ENCODE measurements around the gene CLASRP. TPM values are rescaled to one million over a fixed set of nuclear protein-coding genes. Genes with fewer than 3 reads are reported as not detected.

The CLASRP gene
- total RNA-seq, 1 donor from 2014 or later, result 81.5 TPM

GRCh38 chr19:45056831-45057230 is 18.0 kb downstream of the CLASRP start:
- DNase-seq (ENCODE audit: extremely low spot score, unreplicated experiment), result no peak
- Mint-ChIP-seq H3K9me3 (ENCODE audit: unreplicated experiment) (no peaks in the 10 kb centered on the region), H3K4me3 (ENCODE audit: unreplicated experiment) (no peak overlapping the region), H3K27ac (ENCODE audit: unreplicated experiment) (no peak overlapping the region), H3K4me1 (ENCODE audit: unreplicated experiment) (peaks cover 3% of the 10 kb centered on the region), H3K27me3 (ENCODE audit: unreplicated experiment) (no peaks in the 10 kb centered on the region), H3K36me3 (ENCODE audit: unreplicated experiment) (peaks cover 51% of the 10 kb centered on the region)
- TF ChIP-seq CTCF (IDR thresholded peaks at IDR 0.05), result no peak

- no peak for DNase-seq (ENCODE audit: extremely low spot score, unreplicated experiment)
- Mint-ChIP-seq H3K4me1 (ENCODE audit: unreplicated experiment) (peaks cover 3% of the 10 kb centered on the region), H3K27me3 (ENCODE audit: unreplicated experiment) (no peaks in the 10 kb centered on the region), H3K4me3 (ENCODE audit: unreplicated experiment) (no peak overlapping the region), H3K27ac (ENCODE audit: unreplicated experiment) (no peak overlapping the region), H3K9me3 (ENCODE audit: unreplicated experiment) (no peaks in the 10 kb centered on the region), H3K36me3 (ENCODE audit: unreplicated experiment) (peaks cover 48% of the 10 kb centered on the region)
- TF ChIP-seq CTCF (IDR thresholded peaks at IDR 0.05), result no peak
Observed at GRCh38 chr19:45057444-45057843, 18.6 kb downstream of the CLASRP start.

- H3K9me3 Mint-ChIP-seq (ENCODE audit: unreplicated experiment), result no peaks in the 10 kb centered on the region
- no peak for DNase-seq (ENCODE audit: extremely low spot score, unreplicated experiment)
- no peak overlapping the region for H3K27ac Mint-ChIP-seq (ENCODE audit: unreplicated experiment)
Observed at GRCh38 chr19:45058622-45059159, 19.8 kb downstream of the CLASRP start.

GRCh38 chr19:45059258-45059965 is 20.6 kb downstream of the CLASRP start:
- peaks cover 51% of the 10 kb centered on the region for H3K36me3 Mint-ChIP-seq (ENCODE audit: unreplicated experiment)
- peak; percentile 91 for DNase-seq (ENCODE audit: extremely low spot score, unreplicated experiment)
- no peaks in the 10 kb centered on the region for H3K27me3 Mint-ChIP-seq (ENCODE audit: unreplicated experiment)
- H3K4me3 Mint-ChIP-seq (ENCODE audit: unreplicated experiment), result no peak overlapping the region
- no peak overlapping the region for H3K27ac Mint-ChIP-seq (ENCODE audit: unreplicated experiment)
- H3K4me1 Mint-ChIP-seq (ENCODE audit: unreplicated experiment), result peaks cover 3% of the 10 kb centered on the region
- peak; percentile 81 for TF ChIP-seq CTCF (IDR thresholded peaks at IDR 0.05)
- no peaks in the 10 kb centered on the region for H3K9me3 Mint-ChIP-seq (ENCODE audit: unreplicated experiment)

More at GRCh38 chr19:45058622-45059159, 19.8 kb downstream of the CLASRP start:
- H3K4me3 Mint-ChIP-seq (ENCODE audit: unreplicated experiment), result no peak overlapping the region
- H3K36me3 Mint-ChIP-seq (ENCODE audit: unreplicated experiment), result peaks cover 52% of the 10 kb centered on the region
- peaks cover 3% of the 10 kb centered on the region for H3K4me1 Mint-ChIP-seq (ENCODE audit: unreplicated experiment)
- TF ChIP-seq CTCF (IDR thresholded peaks at IDR 0.05), result no peak
- H3K27me3 Mint-ChIP-seq (ENCODE audit: unreplicated experiment), result no peaks in the 10 kb centered on the region

- no peaks in the 10 kb centered on the region for H3K9me3 Mint-ChIP-seq (ENCODE audit: unreplicated experiment)
- peaks cover 3% of the 10 kb centered on the region for H3K4me1 Mint-ChIP-seq (ENCODE audit: unreplicated experiment)
- no peak overlapping the region for H3K27ac Mint-ChIP-seq (ENCODE audit: unreplicated experiment)
- no peaks in the 10 kb centered on the region for H3K27me3 Mint-ChIP-seq (ENCODE audit: unreplicated experiment)
- no peak for TF ChIP-seq CTCF (IDR thresholded peaks at IDR 0.05)
- no peak for DNase-seq (ENCODE audit: extremely low spot score, unreplicated experiment)
- no peak overlapping the region for H3K4me3 Mint-ChIP-seq (ENCODE audit: unreplicated experiment)
- H3K36me3 Mint-ChIP-seq (ENCODE audit: unreplicated experiment), result peaks cover 52% of the 10 kb centered on the region
Observed at GRCh38 chr19:45061965-45062364, 23.1 kb downstream of the CLASRP start.
